ENCODE measurements around the gene FARP1.

The FARP1 gene

GRCh38 chr13:98313023-98313921 is 170.4 kb downstream of the FARP1 start:
- POLR2A ChIA-PET (ENCODE audit: low non-redundant PET), result no interaction called here
- no peak for DNase-seq (ENCODE audit: low spot score)
- CTCF ChIA-PET, result no interaction called here
- no peak for TF ChIP-seq CTCF (conservative IDR thresholded peaks at IDR 0.05; ENCODE audit: low read depth)
- no peak overlapping the region for H3K27ac ChIP-seq

- no peak overlapping the region for H3K27ac ChIP-seq
- DNase-seq (ENCODE audit: low spot score), result no peak
- ChIA-PET CTCF (interaction anchor here (0.6 kb wide), 1 partner anchor 30 kb away, joined by 4 read pairs; no protein-coding TSS in a partner anchor), POLR2A (ENCODE audit: low non-redundant PET) (no interaction called here)
- no peak for TF ChIP-seq CTCF (conservative IDR thresholded peaks at IDR 0.05; ENCODE audit: low read depth)
Observed at GRCh38 chr13:98313922-98314292, 171.0 kb downstream of the FARP1 start.

GRCh38 chr13:98315466-98315865 is 172.6 kb downstream of the FARP1 start:
- ChIA-PET POLR2A (ENCODE audit: low non-redundant PET) (no interaction called here), CTCF (no interaction called here)
- H3K27ac ChIP-seq, result no peak overlapping the region
- TF ChIP-seq CTCF (conservative IDR thresholded peaks at IDR 0.05; ENCODE audit: low read depth), result no peak
- DNase-seq (ENCODE audit: low spot score), result no peak

GRCh38 chr13:98315902-98316301 is 173.0 kb downstream of the FARP1 start:
- DNase-seq (ENCODE audit: low spot score), result no peak
- no peak overlapping the region for H3K27ac ChIP-seq
- ChIA-PET CTCF (interaction anchor here (0.7 kb wide), 1 partner anchor 1395 kb away, joined by 4 read pairs; no protein-coding TSS in a partner anchor), POLR2A (ENCODE audit: low non-redundant PET) (no interaction called here)
- TF ChIP-seq CTCF (conservative IDR thresholded peaks at IDR 0.05; ENCODE audit: low read depth), result no peak

GRCh38 chr13:98317573-98318171 is 174.8 kb downstream of the FARP1 start:
- no peak overlapping the region for H3K27ac ChIP-seq
- CTCF ChIA-PET, result no interaction called here
- no peak for DNase-seq (ENCODE audit: low spot score)
- POLR2A ChIA-PET (ENCODE audit: low non-redundant PET), result no interaction called here
- no peak for TF ChIP-seq CTCF (conservative IDR thresholded peaks at IDR 0.05; ENCODE audit: low read depth)

- no peak overlapping the region for H3K27ac ChIP-seq
- POLR2A ChIA-PET (ENCODE audit: low non-redundant PET), result interaction anchor here (0.6 kb wide), 1 partner anchor 98 kb away, joined by 5 read pairs; no protein-coding TSS in a partner anchor
- DNase-seq (ENCODE audit: low spot score), result no peak
- CTCF ChIA-PET, result interaction anchor here (0.6 kb wide), 1 partner anchor 464 kb away, joined by 5 read pairs; no protein-coding TSS in a partner anchor
- TF ChIP-seq CTCF (conservative IDR thresholded peaks at IDR 0.05; ENCODE audit: low read depth), result no peak
Observed at GRCh38 chr13:98318263-98318878, 175.5 kb downstream of the FARP1 start.
